Neural cell (in vitro differentiated cells): ENCODE results near the gene GPR173. TPM values are rescaled to one million over a fixed set of nuclear protein-coding genes. Genes with fewer than 3 reads are reported as not detected.

Experiments used
- H2AFZ ChIP-seq: fragments of 200-600, 300-800 bp; sonication (generic), shearing (Covaris generic); 2 replicates; pipeline ENCODE4 v1.6.0; 2014; ENCODE audit warnings: low read depth, mild to moderate bottlenecking, antibody characterized with exemption, low read length, moderate library complexity
- H3F3A ChIP-seq: fragments of 200-600 bp; shearing (Covaris generic); 2 replicates; pipeline ENCODE4 v1.6.1; 2016; ENCODE audit warnings: mild to moderate bottlenecking, moderate library complexity, mixed read lengths, antibody characterized with exemption, low read length; ENCODE audit not compliant: insufficient read depth, poor library complexity, severe bottlenecking
- H3K27ac ChIP-seq: fragments of 200-600, 300-800 bp; sonication (generic), shearing (Covaris generic); 2 replicates; pipeline ENCODE4 v1.5.1; 2014; ENCODE audit warnings: mild to moderate bottlenecking, low read length, moderate library complexity
- H3K27me3 ChIP-seq: fragments of 300-800, 200-600 bp; sonication (generic), shearing (Covaris generic); 2 replicates; pipeline ENCODE4 v1.6.0; 2014; ENCODE audit warnings: mild to moderate bottlenecking, low read depth, low read length, moderate library complexity; ENCODE audit not compliant: insufficient read depth
- H3K36me3 ChIP-seq: fragments of 300-800, 200-600 bp; sonication (generic), shearing (Covaris generic); 2 replicates; pipeline ENCODE4 v1.5.1; 2014; ENCODE audit warnings: mild to moderate bottlenecking, antibody characterized with exemption, low read length, moderate library complexity; ENCODE audit not compliant: insufficient read depth
- H3K4me2 ChIP-seq: fragments of 300-800, 200-600 bp; sonication (generic), shearing (Covaris generic); 2 replicates; pipeline ENCODE4 v1.6.0; 2014; ENCODE audit warnings: mild to moderate bottlenecking, low read length
- H3K4me3 ChIP-seq: fragments of 300-800, 200-600 bp; sonication (generic), shearing (Covaris generic); 2 replicates; pipeline ENCODE4 v1.5.1; 2014; ENCODE audit warnings: mild to moderate bottlenecking, low read length, moderate library complexity
- H3K79me2 ChIP-seq: fragments of 200-600 bp; shearing (Covaris generic); replicated peaks from 2 replicates; pipeline ENCODE4 v1.6.0; 2014; ENCODE audit warnings: mild to moderate bottlenecking, low read length, moderate library complexity; ENCODE audit not compliant: insufficient read depth
- H3K9ac ChIP-seq: fragments of 300-800, 200-600 bp; sonication (generic), shearing (Covaris generic); 2 replicates; pipeline ENCODE4 v1.6.1; 2016; ENCODE audit warnings: mild to moderate bottlenecking, low read length, mixed read lengths
- H3K9me2 ChIP-seq: fragments of 200-600 bp; shearing (Covaris generic); 2 replicates; pipeline ENCODE4 v1.6.1; 2016; ENCODE audit warnings: mild to moderate bottlenecking, low read length, mixed read lengths; ENCODE audit not compliant: insufficient read depth
- H3K9me3 ChIP-seq: fragments of 200-600, 300-800 bp; sonication (generic), shearing (Covaris generic); 2 replicates; pipeline ENCODE4 v1.6.1; 2016; ENCODE audit warnings: mild to moderate bottlenecking, mixed run types, low read length, moderate library complexity, mixed read lengths
- H4K20me1 ChIP-seq: fragments of 200-600 bp; shearing (Covaris generic); 2 replicates; pipeline ENCODE4 v1.6.1; 2016; ENCODE audit warnings: mild to moderate bottlenecking, mixed run types; ENCODE audit not compliant: insufficient read depth
- EP300 ChIP-seq: fragments of 450-650 bp; conservative IDR thresholded peaks from 2 replicates; pipeline ENCODE4 v1.6.1; 2014; ENCODE audit warnings: antibody characterized with exemption, mild to moderate bottlenecking, moderate library complexity; ENCODE audit not compliant: poor library complexity, severe bottlenecking
- EZH2 ChIP-seq: fragments of 200-600, 300-800 bp; shearing (Covaris generic), sonication (generic); IDR thresholded peaks from 2 replicates; pipeline ENCODE4 v1.6.1; 2014; ENCODE audit warnings: antibody characterized with exemption, low read length, borderline replicate concordance, mild to moderate bottlenecking; ENCODE audit not compliant: insufficient read depth, poor library complexity, severe bottlenecking
- MXI1 ChIP-seq: fragments of 450-650 bp; conservative IDR thresholded peaks from 2 replicates; pipeline ENCODE4 v1.6.1; 2014; ENCODE audit warnings: antibody characterized with exemption, mild to moderate bottlenecking; ENCODE audit not compliant: poor library complexity, severe bottlenecking
- POLR2AphosphoS5 ChIP-seq: IDR thresholded peaks from 2 replicates; pipeline ENCODE4 v1.6.1; 2012
- RAD21 ChIP-seq: fragments of 450-650 bp; conservative IDR thresholded peaks from 2 replicates; pipeline ENCODE4 v1.6.1; 2014; ENCODE audit warnings: antibody characterized with exemption, mild to moderate bottlenecking, moderate library complexity
- REST ChIP-seq: IDR thresholded peaks from 2 replicates; pipeline ENCODE4 v1.6.1; 2012; ENCODE audit warnings: borderline replicate concordance
- SMC3 ChIP-seq: fragments of 450-650 bp; conservative IDR thresholded peaks from 2 replicates; pipeline ENCODE4 v1.6.1; 2014; ENCODE audit warnings: antibody characterized with exemption, mild to moderate bottlenecking, moderate library complexity; ENCODE audit not compliant: poor library complexity
- TAF1 ChIP-seq: IDR thresholded peaks from 2 replicates; pipeline ENCODE4 v1.6.1; 2012; ENCODE audit warnings: low read depth
- polyA plus RNA-seq: library from polyadenylated mRNA; depleted of rRNA; stranded (reverse); fragments of >200 nt; gene quantifications from 2 replicates; pipeline ENCODE4 v1.2.3, GENCODE V29; 2014
- TF ChIP-seq, protein P1 (sequence below): fragments of 450-650 bp; IDR thresholded peaks from 2 replicates; pipeline ENCODE4 v1.5.1; 2014; ENCODE audit warnings: antibody characterized with exemption, mild to moderate bottlenecking, moderate library complexity; ENCODE audit not compliant: poor library complexity, severe bottlenecking

Gene GPR173
- polyA plus RNA-seq, 1 donor from 2014 or later: 26.9 TPM

DNA sequence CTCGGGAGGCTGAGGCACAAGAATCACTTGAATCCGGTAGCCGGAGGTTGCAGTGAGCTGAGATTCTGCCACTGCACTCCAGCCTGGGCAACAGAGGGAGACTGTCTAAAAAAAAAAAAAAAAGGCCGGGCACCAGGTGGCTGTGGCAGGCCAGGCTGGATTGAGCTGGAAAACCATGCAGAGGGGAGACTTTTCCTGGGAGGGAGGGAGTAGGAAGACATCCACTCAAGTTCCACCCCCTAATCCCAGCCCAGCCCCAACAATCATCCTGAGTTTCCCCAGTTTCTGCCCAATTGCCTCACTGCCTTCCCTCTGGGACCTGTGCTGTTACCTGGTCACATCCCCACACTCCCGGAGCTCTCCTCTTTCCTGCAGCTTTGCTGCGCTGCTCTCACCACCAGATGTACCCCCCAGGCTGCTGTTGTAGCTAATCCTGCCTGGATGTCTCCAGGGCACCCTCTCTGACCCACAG is 24.6 kb downstream of the GPR173 start:
- Histone ChIP-seq H3K27me3 (no peaks in the 10 kb centered on the region), H2AFZ (no peak overlapping the region), H3K9ac (no peak overlapping the region), H3K4me2 (no peak overlapping the region), H3K9me2 (no peaks in the 10 kb centered on the region), H3F3A (no peaks in the 10 kb centered on the region), H3K36me3 (no peaks in the 10 kb centered on the region), H3K27ac (no peak overlapping the region), H3K9me3 (no peaks in the 10 kb centered on the region), H4K20me1 (no peaks in the 10 kb centered on the region), H3K4me3 (no peak overlapping the region), H3K79me2 (no peaks in the 10 kb centered on the region)
- no peak for TF ChIP-seq EP300
- TF ChIP-seq SMC3: no peak
- TF ChIP-seq REST: no peak
- no peak for TF ChIP-seq MXI1
- TF ChIP-seq RAD21: no peak
- TF ChIP-seq POLR2AphosphoS5: no peak
- TF ChIP-seq, protein P1, sequence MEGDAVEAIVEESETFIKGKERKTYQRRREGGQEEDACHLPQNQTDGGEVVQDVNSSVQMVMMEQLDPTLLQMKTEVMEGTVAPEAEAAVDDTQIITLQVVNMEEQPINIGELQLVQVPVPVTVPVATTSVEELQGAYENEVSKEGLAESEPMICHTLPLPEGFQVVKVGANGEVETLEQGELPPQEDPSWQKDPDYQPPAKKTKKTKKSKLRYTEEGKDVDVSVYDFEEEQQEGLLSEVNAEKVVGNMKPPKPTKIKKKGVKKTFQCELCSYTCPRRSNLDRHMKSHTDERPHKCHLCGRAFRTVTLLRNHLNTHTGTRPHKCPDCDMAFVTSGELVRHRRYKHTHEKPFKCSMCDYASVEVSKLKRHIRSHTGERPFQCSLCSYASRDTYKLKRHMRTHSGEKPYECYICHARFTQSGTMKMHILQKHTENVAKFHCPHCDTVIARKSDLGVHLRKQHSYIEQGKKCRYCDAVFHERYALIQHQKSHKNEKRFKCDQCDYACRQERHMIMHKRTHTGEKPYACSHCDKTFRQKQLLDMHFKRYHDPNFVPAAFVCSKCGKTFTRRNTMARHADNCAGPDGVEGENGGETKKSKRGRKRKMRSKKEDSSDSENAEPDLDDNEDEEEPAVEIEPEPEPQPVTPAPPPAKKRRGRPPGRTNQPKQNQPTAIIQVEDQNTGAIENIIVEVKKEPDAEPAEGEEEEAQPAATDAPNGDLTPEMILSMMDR: no peak
- TF ChIP-seq TAF1: no peak
- TF ChIP-seq EZH2: no peak

- no peak overlapping the region for H3K4me3 ChIP-seq
- no peaks in the 10 kb centered on the region for H3K79me2 ChIP-seq
- no peak for TF ChIP-seq POLR2AphosphoS5
- no peak for TF ChIP-seq EP300
- TF ChIP-seq, protein P1: no peak
- TF ChIP-seq REST: no peak
- no peak for TF ChIP-seq RAD21
- no peaks in the 10 kb centered on the region for H3K36me3 ChIP-seq
- no peaks in the 10 kb centered on the region for H4K20me1 ChIP-seq
- H2AFZ ChIP-seq: no peak overlapping the region
- H3K9me3 ChIP-seq: no peaks in the 10 kb centered on the region
- H3K27me3 ChIP-seq: no peaks in the 10 kb centered on the region
- H3K9ac ChIP-seq: no peak overlapping the region
- no peak overlapping the region for H3K4me2 ChIP-seq
- no peak overlapping the region for H3K27ac ChIP-seq
- no peaks in the 10 kb centered on the region for H3F3A ChIP-seq
- no peaks in the 10 kb centered on the region for H3K9me2 ChIP-seq
Observed at GRCh38 chrX:53075011-53075410, 26.4 kb downstream of the GPR173 start.
